NCI-H2196 (cell line): Measurements from ENCODE around the gene P2RX3.
"Not testable (repeated sequence)": the region's sequence is repeated elsewhere in the genome, so short reads cannot be mapped to it uniquely, and the experiment has no call there.

Experiments used
- DNase-seq: peaks from one replicate; lab custom pipeline; 2025; ENCODE audit not compliant: unreplicated experiment; lab: John Stamatoyannopoulos, UW

The P2RX3 gene

DNA sequence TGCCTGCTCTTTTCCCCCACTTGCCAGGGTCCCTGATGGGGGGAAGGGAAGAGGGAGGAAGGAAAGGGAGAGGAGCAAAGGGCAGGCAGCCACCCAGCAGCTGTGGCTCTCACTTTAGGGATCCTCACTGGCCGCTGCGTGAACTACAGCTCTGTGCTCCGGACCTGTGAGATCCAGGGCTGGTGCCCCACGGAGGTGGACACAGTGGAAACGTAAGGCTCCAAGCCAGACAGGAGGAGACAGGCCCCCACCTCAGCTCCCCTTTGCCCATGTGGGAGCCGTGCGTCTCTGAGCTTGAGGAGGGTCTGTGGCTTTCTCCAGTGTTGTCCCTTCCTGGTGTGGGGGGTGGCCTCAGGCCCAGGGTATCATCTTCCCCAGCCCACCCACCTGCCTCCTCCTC lies 9.9 kb downstream of the P2RX3 start:
- no peak for DNase-seq

DNA sequence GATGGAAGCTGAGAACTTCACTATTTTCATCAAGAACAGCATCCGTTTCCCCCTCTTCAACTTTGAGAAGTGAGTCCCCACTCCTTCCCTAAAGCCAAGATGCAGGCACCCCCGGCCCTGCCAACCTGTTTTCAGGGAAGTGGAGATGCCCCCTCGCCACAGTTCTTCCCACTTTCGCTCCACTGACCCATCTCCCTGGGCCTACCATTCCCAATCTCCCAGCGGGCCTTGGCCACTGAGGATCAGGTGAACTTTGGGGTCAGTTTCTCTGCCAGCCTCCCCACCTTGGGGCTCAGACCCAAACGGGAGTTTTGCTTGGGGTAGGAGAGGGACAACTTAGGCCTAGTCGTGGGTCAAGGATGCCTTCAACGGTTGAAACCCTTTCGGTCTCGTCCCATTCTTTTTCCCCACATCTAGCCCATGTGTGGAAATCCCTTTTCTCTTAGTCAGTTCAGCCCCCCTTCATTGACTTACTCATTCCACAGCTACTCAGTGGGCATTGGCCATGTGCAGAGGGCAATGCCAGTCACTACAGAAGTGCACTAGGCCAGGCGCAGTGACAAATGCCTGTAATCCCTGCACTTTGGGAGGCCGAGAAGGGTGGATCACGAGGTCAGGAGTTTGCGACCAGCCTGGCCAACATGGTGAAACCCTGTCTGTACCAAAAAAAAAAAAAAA lies 10.6 kb downstream of the P2RX3 start:
- no peak for DNase-seq

DNA sequence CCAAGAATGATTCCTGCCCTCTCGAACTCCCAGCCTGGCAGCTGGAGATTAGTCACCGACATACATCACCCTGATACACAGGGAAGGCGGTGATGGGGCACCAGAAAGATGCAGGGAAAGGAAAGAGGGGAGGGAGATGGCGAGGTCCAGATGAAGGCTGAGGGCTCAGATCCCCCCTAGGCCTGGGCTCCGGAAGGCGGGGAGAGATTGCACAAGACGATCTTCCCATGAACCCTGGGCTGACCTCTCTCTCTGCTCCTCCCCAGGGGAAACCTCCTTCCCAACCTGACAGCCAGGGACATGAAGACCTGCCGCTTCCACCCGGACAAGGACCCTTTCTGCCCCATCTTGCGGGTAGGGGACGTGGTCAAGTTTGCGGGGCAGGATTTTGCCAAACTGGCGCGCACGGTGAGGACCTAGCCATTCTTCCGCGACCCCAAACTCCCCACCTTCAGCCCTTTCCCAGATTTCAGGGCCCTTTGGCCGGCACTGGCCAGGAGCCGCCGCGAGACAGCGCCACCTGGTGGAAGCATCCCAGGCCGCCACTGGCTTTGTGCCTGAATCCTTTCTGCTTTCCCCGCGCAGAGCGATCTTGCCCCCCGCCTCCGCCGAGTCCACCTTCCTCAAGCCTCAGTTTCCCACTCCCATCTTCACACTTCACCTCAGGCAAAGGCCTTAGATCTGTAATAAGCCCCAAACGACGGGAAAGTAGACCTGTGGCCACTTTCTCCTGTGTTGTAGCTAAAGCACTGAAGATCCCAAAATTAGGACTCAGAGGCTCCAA lies 11.5 kb downstream of the P2RX3 start:
- peak; percentile 43 for DNase-seq

DNA sequence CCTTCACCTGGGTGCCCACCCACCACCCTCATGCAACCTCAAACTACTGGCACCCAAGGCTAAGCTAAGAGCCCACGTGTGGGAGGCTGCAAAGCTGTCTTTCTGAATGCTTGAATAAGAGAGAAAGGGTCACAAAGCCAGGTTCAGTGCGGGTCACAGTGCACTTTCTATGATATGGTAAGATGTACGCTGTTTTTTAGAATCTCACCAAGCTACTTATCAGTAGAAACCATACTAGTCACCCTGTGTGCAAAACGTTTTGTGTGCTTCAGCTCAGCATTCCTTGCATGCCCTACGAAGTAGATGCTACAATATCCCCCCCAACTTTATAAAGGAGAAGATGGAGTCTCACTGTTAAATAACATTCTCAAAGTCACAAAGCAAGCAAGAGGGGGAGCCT lies 14.9 kb downstream of the P2RX3 start:
- DNase-seq: no peak

DNA sequence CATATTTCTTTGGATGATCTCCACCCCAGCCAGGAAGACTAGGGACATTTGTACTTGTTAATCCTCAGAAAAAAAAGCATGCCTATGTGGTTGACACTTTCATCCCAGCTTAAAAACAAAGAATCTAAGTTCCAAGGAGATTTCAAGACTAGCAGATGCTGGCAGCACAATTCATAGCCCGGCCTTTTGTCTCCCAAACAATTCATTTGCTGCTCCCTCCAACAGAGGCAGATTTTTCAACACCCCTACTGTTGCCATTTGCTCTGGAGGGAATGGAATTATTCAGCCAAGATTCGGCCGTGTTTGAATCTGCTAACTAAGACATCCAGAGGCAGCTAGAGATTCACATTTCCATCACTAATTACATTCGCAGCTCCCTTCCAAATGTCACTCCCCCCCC lies 15.3 kb downstream of the P2RX3 start:
- no peak for DNase-seq

DNA sequence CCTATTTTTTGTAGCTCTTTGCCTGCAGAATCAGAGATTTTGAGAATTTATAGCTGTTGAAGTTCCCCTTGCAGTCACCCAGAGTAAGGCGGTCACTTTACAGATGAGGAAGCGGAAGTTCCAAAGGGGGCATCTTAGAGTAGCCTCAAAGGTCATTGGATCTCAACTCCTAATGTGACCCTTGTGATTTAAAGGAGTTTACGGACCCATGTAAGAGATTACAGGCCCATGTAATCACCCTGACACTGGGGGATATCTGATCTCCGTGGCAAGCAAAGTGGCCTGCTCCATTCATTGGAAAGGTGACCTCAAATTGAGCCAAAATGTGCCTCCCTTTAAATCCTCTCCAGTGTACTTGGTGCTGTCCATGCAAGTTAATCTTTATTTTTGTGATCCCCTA lies 15.7 kb downstream of the P2RX3 start:
- no peak for DNase-seq

DNA sequence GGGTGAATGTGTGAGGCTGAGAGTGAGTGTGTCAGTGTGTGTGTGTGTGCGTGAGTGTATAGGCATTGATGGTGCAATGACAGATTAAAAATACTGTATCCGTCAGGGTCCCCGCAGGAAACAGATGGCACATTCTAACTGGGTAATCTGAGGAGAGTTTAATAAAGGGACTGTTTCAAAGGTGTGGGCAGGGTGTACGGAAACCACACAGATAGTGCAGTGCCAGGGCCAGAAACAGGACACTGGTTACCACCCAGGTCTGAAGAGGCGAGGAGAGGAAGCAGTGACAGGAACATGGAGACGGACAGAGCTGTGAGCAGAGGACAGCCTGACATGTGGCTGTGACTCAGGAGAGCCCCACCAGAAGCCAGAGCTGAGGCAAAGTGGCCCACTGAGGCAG lies 16.5 kb downstream of the P2RX3 start:
- DNase-seq: no peak

DNA sequence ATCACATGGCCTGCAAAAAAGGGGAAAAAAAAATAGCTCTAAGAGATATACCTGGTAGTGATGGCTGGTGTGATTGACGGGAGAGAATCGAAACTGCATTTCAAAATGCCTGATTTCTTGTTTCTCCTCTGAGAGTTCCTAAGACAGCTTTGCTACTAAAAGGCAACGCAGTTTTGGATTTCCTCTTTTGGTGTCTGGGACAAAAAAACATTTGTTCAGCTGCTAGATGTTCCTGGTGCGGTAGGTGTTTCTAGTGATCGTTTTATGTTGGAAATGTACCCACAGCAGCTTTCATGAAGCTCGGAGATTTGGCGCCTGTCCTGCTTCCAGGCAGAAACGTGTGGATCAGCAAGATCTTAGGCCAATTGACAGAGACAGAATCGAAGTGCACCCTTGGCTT lies 18.1 kb downstream of the P2RX3 start:
- no peak for DNase-seq

DNA sequence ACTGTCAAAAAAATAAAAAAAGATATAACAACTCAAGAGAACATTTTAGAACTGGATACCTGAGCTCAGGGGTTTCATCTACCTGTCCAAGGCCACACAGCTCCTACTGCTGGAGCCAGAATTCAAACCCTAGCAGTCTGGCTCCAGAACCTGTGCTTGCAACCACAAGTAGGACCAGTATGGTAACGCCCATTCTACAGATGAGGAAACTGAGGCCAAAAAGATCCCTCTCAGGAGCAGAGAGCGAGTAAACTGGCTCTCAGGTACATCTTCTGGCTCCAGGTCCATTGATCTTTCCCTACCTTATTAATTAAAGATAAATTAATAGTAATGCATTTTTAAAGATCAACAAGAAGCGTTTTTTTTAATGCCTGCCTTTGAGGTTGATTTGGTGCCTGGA lies 19.2 kb downstream of the P2RX3 start:
- DNase-seq: no peak

DNA sequence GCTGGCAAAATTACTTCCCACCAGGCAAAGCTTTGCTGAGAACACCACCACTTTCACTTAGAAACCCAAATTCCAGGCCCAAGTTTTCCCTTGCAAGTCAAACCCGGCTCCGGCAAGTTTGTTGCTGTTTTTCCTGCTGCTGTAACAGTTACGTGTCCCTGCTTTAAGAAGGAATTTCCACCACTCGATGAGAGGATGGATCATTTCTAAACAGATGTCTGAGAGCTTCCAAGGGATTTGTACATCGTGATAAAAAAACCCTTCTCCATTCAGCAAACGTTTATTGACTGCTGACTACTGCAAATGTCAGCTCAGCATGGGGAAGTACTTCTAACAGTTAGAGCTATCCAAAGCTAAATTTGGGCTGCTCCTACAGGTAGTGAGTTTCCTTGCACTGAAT lies 19.7 kb downstream of the P2RX3 start:
- no peak for DNase-seq

DNA sequence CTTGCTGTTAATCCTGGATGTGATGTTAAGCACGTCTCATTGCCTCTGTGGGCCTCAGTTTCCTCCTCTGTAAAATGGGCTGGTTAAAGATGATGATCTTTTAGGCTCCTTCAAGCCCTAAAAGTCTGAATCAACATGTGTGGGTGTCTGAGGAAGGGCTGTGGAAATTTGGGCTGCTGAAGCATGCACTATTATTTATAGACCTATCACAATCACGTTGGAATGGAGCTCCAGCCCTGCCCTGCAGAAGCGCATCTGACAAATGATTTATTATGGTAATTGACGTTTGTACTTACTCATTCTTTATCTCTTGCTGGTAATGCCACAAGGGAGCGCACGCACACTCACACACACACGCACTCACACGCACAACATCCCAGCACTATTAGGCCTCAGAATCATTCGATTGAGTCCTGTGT lies 20.4 kb downstream of the P2RX3 start:
- DNase-seq: no peak

DNA sequence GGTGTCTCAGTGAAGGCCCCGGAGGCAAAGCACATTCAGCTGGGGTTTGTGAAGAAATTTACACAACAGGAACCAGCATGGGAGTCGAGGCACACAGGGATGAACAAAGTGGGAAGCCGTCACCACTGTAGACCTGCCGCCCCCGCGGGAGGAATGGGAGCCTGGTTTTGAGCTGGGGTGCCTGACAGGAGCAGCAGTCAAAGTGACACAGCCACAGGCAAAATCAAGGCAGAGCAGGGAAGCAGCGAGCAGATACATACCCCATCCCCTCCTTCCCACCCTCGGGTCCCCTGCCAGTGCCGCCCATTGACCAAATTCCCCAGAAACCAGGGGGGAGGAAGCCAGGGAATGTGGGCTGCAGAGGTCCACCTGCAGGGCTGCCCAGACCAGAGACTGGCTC lies 20.8 kb downstream of the P2RX3 start:
- no peak for DNase-seq

DNA sequence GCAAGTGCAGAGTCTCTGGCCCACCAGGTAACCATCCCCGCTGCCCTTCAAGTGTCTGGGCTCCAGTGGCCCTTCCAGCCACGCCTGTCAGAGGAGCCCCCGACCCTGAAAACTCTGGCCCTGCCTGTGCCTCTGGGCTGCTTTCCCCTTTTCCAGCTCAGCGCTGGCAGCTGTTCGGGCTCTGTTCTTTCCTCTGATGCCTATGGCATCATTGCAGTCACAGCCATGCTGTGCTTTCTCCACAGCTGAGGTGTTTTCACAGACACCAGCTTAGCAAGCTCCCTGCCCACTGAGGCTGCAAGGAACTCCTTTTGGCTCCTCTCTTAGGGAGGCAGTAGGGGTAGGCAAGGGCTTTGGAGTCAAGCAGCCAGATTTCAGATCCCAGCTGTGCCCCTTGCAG lies 21.2 kb downstream of the P2RX3 start:
- no peak for DNase-seq

DNA sequence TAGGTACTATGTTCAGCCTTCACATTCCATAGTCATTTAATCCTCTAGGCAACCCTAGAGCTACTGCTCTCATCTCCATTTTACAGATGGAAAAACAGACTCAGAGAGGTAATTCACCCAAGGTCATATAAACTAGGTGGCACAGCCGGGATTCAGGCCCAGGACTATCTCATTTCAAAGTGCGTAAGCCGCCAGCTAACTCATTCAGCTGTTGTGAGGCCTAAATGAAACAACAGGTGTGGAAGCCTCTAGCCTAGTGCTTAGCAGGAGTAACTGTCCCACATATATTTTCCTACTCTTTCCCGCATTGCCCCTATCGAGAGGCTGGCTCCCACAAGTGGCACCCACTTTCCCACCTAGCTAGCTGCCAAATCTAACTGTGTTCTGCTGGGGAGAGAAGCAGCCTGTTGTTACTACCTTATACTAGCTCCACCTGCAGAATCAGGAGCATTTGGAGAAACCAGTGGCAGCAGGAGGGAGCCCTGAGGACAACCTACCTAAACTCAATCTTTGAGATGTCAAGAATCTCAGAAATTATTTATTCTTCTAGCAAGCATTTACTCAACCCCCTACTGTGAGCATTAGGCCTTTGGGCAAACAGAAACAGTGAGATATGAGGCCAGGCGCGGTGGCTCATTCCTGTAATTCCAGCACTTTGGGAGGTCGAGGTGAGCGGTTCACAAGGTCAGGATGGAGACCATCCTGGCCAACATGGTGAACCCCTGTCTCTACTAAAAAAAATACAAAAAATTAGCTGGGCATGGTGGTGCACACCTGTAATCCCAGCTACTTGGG lies 21.9 kb downstream of the P2RX3 start:
- no peak for DNase-seq

DNA sequence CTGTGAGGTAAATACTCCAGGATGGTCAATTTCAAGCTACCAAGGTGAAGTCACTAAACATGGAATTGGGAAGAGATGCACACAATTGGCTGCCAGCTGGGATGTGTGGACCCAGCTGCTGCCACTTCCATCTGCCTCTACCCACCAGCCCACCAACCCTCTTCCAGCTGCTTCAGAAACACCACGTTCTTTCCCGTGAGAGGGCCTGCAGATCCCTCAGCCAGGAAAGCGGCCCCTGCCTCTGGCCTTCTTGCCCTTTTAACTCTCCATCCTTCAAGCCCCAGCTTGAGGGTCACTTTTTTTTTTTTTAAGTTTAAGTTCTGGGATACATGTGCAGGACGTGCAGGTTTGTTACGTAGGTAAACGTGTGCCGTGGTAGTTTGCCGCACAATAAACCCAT lies 22.8 kb downstream of the P2RX3 start:
- no peak for DNase-seq

DNA sequence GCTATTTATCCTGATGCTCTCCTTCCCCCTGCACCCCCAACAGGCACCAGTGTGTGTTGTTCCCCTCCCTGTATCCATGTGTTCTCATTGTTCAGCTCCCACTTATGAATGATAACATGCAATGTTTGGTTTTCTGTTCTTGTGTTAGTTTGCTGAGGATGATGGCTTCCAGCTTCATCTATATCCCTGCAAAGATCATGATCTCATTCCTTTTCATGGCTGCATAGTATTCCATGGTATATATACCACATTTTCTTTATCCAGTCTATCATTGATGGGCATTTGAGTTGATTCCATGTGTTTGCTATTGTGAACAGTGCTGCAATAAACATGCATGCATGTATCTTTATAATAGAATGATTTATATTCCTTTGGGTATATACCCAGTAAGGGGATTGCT lies 23.3 kb downstream of the P2RX3 start:
- not testable (repeated sequence) for DNase-seq

DNA sequence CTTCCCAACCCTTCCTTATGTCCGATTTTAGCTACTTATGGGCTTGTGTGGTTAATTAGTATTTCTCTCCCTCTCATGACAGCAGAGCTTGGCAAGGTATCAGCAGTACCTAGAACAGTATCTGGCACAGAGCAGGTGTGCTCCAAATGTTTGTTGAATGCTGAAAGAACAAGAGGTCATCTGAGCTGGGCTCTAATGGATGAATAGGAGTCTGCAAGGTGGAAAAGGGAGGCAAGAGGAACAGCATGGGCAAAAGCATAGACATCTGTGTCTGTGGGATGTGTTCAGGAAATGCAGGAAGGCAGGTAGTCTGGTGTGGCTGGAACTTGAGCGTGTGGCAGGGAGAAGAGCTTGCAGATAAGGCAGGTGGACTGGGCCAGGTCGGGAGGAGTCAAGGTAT lies 23.8 kb downstream of the P2RX3 start:
- no peak for DNase-seq

DNA sequence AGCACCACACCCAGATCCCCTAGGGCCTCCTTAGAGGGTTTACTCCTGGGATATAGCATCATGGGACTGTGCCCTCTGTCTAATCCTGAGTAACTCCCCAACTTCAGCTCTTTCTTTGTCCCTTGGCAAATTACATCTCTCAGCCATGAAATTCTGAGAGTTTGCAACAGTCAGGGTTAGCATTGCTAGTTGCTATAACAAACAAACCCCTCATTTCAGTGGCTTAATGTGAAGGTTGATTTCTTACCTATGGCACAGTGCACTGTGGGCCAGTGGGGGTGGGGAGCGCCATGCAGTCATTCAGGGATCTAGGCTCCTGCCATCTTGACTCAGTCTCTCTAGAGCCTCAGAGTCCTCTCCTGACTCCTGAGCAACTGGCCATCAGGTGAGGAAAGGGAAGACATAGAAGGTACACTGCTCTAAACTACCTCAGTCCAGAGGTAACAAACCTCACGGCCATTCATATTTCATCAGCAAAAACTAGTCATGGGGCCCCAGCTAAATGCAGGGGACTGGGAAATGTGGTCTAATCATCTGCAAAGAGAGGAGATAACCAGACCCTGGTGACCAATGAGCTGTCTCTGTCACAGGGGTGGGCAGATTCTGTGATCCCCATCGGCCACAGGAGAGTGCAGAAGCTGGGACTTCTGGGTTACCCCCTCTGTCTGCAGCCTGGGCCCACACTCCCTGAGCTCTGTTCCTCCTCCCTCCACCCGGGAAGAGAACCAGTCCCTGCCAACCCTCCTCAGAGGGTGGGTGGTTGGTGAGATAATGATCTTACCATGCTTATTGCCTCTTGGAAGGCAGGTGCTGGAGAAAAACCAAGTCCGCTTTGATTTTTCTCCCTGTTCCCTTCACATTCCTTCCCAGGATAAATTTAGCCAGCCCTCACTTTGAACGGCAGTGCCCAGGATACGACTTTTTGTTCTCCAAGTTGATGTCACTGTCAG lies 25.3 kb downstream of the P2RX3 start:
- no peak for DNase-seq

DNA sequence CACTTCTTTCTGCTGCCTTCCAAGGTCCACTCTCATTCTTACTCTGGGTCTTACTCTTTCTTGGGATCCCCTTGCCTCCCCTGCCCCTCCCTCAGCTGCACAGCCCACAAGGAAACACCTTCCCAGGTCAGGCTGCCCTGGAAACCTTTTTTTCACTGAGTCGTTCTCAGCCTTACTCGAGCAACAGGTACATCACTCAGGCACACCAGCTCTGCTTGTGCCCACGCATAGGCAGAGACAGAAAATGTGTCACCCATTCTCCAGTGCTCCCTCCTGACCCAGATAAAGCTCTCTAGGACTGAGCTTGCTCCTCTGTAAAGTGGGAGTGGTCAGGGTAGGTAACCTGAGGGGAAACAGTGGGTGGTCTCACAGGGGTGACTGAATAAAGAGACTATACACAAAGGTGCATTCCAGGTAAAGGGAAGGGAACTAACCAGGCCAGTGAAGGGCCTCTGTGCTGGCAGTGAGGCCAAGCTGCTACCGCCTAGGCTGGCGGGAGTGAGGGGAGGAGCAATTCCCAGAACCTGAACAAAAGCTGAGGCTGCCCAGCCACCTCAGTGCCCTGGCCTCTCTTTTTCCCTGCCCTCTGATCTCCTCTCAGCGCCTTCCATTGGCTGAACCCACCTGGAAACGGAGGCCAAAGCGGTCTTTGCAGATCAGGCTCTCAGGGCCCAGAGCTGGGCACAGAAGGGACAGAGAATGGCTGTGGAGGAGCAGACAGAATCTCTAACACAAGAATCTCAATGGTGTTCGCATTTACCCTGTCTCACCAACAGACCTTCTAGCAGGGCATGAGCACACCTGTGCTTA lies 26.9 kb downstream of the P2RX3 start:
- DNase-seq: no peak
